ENCODE data around the gene SNX25.

Gene SNX25

GRCh38 chr4:185278716-185279115 is 69.3 kb downstream of the SNX25 start:
- no peak for DNase-seq (ENCODE audit: insufficient read length, low spot score)
- no peak for TF ChIP-seq POLR2A (IDR thresholded peaks at IDR 0.05; ENCODE audit: low read depth, low read length)
- no peak for FAIRE-seq

- TF ChIP-seq POLR2A (IDR thresholded peaks at IDR 0.05; ENCODE audit: low read depth, low read length), result no peak
- FAIRE-seq (no peak), DNase-seq (ENCODE audit: insufficient read length, low spot score) (no peak)
Observed at GRCh38 chr4:185280608-185281007, 71.2 kb downstream of the SNX25 start.

- no peak for FAIRE-seq
- no peak for TF ChIP-seq POLR2A (IDR thresholded peaks at IDR 0.05; ENCODE audit: low read depth, low read length)
- no peak for DNase-seq (ENCODE audit: insufficient read length, low spot score)
Observed at GRCh38 chr4:185282968-185283367, 73.6 kb downstream of the SNX25 start.

- no peak for DNase-seq (ENCODE audit: insufficient read length, low spot score)
- TF ChIP-seq POLR2A (IDR thresholded peaks at IDR 0.05; ENCODE audit: low read depth, low read length), result no peak
- FAIRE-seq, result no peak
Observed at GRCh38 chr4:185283723-185284122, 74.3 kb downstream of the SNX25 start.

- FAIRE-seq, result no peak
- DNase-seq (ENCODE audit: insufficient read length, low spot score), result no peak
- no peak for TF ChIP-seq POLR2A (IDR thresholded peaks at IDR 0.05; ENCODE audit: low read depth, low read length)
Observed at GRCh38 chr4:185285632-185286393, 76.4 kb downstream of the SNX25 start.

- DNase-seq (ENCODE audit: insufficient read length, low spot score) (no peak), FAIRE-seq (no peak)
- no peak for TF ChIP-seq POLR2A (IDR thresholded peaks at IDR 0.05; ENCODE audit: low read depth, low read length)
Observed at GRCh38 chr4:185286571-185286970, 77.2 kb downstream of the SNX25 start.

GRCh38 chr4:185287031-185287430 is 77.6 kb downstream of the SNX25 start:
- DNase-seq (ENCODE audit: insufficient read length, low spot score) (no peak), FAIRE-seq (no peak)
- no peak for TF ChIP-seq POLR2A (IDR thresholded peaks at IDR 0.05; ENCODE audit: low read depth, low read length)

GRCh38 chr4:185290018-185290607 is 80.7 kb downstream of the SNX25 start:
- DNase-seq (ENCODE audit: insufficient read length, low spot score) (no peak), FAIRE-seq (no peak)
- TF ChIP-seq POLR2A (IDR thresholded peaks at IDR 0.05; ENCODE audit: low read depth, low read length), result no peak

GRCh38 chr4:185290656-185291055 is 81.3 kb downstream of the SNX25 start:
- TF ChIP-seq POLR2A (IDR thresholded peaks at IDR 0.05; ENCODE audit: low read depth, low read length), result no peak
- DNase-seq (ENCODE audit: insufficient read length, low spot score) (no peak), FAIRE-seq (no peak)

- FAIRE-seq (no peak), DNase-seq (ENCODE audit: insufficient read length, low spot score) (no peak)
- TF ChIP-seq POLR2A (IDR thresholded peaks at IDR 0.05; ENCODE audit: low read depth, low read length), result no peak
Observed at GRCh38 chr4:185293202-185293601, 83.8 kb downstream of the SNX25 start.

GRCh38 chr4:185296665-185297460 is 87.5 kb downstream of the SNX25 start:
- FAIRE-seq, result no peak
- no peak for TF ChIP-seq POLR2A (IDR thresholded peaks at IDR 0.05; ENCODE audit: low read depth, low read length)

GRCh38 chr4:185298728-185299430 is 89.5 kb downstream of the SNX25 start:
- DNase-seq (ENCODE audit: insufficient read length, low spot score) (no peak), FAIRE-seq (no peak)
- no peak for TF ChIP-seq POLR2A (IDR thresholded peaks at IDR 0.05; ENCODE audit: low read depth, low read length)

More at GRCh38 chr4:185296665-185297460, 87.5 kb downstream of the SNX25 start:
- no peak for DNase-seq (ENCODE audit: insufficient read length, low spot score)

GRCh38 chr4:185304541-185304940 is 95.1 kb downstream of the SNX25 start:
- no peak for FAIRE-seq
- no peak for DNase-seq (ENCODE audit: insufficient read length, low spot score)
- no peak for TF ChIP-seq POLR2A (IDR thresholded peaks at IDR 0.05; ENCODE audit: low read depth, low read length)
